ENCODE measurements around the gene CEP128.

The CEP128 gene

DNA sequence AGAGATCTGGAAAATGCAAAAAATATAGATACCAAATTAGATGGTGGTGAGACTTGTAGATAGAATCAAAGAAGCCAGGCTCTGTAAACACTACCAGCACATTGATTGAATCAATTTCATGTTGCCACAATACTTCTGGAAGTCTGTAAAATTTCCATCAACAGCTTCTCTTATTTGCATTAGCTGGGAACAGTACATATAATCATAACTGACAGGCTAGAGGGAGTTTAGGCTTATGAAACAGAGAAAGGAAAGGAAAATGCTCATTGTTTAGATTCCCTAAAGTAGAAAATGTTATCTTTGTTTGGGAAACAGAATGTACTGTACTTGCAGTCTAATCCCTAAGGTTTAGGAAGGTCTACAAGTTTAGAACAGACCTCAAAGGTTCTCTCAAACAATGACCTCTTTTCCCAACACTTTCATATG, 335.2 kb downstream of the CEP128 start:
- no peak for FAIRE-seq

GRCh38 chr14:80605536-80605935, 336.0 kb downstream of the CEP128 start:
- FAIRE-seq = no peak

- FAIRE-seq = no peak
Observed at GRCh38 chr14:80602946-80603345, 338.6 kb downstream of the CEP128 start.

DNA sequence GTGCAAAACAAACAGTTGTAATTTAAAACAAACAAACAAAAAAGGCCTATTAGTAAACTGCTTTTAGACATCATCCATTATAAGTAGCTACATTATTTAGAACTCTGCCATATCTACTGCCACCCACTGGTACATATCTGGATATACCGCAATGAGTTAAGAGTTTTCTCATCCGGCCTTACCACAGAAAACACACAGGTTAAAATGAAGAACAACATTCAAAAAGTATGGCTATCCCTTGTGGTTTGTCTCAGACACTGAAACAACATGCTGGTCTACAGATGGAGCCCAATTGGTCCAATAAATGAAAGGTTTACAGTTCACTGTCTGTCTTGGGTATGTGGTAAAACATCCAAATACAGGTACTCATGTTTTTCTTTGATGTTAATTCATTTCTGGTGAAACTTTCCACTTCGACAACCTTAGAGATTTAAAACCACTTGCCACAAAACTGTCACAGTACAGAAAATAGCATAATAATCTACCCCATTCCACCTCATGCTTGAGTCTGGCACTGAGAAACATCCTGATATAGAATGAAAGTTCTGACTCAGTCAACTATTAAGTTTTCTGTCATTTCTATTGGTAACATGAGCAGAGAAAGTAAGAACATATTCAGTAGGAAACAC, 354.3 kb downstream of the CEP128 start:
- FAIRE-seq = no peak

GRCh38 chr14:80586131-80586530, 355.4 kb downstream of the CEP128 start:
- no peak for FAIRE-seq

DNA sequence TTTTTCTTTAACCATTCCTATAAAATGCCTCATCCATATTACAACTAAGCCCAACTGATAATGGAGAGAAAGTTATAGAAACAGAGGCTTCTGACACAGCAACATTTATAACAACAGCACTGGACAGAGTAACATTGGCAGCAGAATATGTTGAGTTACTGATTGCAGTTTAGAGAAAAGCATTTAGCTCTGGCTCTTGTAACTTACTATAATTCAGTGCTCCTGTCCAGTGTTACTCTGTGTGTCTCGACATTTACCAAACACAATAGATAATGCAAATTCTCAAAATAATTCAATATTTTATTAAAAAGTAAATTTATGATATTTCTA, 356.1 kb downstream of the CEP128 start:
- no peak for FAIRE-seq

GRCh38 chr14:80584744-80585505, 356.6 kb downstream of the CEP128 start:
- no peak for FAIRE-seq

GRCh38 chr14:80577599-80577998, 363.9 kb downstream of the CEP128 start:
- no peak for FAIRE-seq

DNA sequence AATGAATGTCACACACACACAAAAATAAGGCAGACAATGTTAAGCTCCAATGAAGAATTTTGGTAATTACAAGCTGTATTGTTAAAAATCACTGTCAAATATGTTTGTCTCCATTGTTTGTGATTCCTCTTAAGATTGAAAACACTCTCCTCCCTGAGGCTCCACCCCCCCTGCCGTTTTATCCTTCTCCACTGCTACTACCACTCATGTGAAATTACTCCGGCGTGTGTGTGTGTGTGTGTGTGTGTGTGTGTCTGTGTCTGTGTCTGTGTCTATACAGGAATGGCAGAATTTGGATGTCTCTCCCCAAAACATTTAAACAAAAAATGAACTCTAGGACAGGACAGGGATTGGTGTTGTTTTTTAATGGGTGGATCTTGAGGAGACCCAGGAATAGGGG, 365.1 kb downstream of the CEP128 start:
- FAIRE-seq = no peak

DNA sequence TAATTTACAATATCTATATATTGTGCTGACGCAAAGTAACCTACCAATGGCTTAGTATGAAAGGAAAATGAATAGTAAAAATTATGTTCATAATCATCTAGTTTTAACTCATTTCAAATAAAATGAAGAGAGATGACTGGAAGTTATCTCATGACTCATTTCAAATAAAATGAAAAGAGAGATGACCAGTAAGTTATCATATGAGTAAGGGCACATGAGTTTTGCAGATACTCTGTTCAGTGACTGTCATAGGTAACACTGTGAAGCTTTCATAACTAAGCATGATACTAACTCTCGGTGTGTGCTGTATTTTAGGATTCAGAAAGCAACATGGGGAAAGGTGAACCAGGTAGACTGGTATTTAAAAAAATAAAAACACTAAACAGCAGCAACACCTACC, 365.8 kb downstream of the CEP128 start:
- no peak for FAIRE-seq

DNA sequence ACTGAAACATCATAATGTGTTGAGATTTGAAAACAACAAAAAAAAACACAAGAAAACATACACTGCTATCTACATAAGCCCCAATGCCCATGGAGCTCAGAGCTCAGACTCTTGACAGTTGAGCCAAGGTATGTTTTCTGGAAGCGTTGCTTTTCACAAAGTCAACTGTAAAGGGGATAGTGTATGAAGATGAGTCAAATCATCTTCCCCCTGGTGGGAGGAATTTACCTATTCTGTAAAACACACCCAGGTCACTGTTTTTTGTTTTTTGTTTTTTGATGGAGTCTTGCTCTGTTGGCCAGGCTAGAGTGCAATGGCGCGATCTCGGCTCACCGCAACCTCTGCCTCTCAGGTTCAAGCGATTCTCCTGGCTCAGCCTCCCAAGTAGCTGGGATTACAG, 368.9 kb downstream of the CEP128 start:
- FAIRE-seq = no peak

GRCh38 chr14:80570930-80571298, 370.6 kb downstream of the CEP128 start:
- no peak for FAIRE-seq

GRCh38 chr14:80567905-80568536, 373.5 kb downstream of the CEP128 start:
- no peak for FAIRE-seq

GRCh38 chr14:80565001-80565400, 376.5 kb downstream of the CEP128 start:
- no peak for FAIRE-seq

DNA sequence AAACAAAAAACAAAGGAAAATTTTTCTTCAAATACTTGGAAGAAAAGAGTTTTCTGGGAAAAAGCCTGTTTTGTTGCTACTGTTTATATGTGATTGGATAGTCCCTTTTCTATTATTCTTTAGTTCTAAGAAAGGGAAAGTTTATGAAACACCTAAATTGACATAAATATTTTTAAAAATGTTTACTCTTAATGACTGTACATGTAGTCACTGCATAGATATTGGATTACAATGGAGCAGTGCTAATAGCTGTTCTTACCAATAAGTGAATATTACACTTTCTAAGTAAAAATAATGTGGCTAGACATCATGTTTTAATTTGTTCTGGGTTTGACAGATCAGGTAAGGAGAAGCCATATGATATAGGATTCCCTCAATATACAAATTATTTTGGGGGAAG, 377.5 kb downstream of the CEP128 start:
- no peak for FAIRE-seq

DNA sequence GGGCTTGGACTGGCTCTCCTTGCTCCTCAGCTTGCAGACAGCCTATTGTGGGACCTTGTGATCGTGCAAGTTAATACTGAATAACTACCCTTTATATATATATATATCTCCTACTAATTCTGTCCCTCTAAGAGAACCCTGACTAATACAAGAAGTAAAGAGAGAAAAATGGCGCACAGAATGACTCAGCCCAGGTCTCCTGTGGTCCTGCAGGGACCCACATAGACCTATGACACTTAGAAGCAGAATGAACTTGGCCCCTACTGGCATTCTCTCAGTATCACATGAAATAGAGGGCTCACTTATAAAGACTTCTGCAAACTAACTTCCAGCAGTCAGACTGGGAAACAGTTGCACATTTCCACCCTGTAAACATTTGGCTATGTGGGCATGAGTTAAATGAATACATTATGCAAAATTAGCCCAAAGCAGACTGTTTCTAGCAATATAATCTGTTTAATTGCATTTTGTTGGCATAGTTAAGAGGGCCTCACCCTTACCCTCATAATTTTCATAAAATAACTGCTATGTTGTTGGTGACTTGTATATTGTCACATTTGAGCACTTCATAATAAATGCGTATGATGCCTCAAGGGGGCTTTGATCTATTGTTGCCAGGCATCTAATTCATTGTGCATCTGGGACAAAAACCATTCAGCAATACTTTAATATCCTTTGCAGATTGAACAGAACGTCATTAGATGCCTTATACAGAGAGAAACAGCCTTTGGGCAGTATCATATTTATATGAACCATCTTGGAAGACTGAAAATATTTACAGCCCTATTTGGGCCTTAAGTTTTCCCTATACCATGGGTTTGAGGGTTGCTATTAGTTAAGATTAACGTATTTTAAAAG, 380.5 kb downstream of the CEP128 start:
- FAIRE-seq = no peak

- no peak for FAIRE-seq
Observed at GRCh38 chr14:80554139-80554538, 387.4 kb downstream of the CEP128 start.

GRCh38 chr14:80549141-80549540, 392.4 kb downstream of the CEP128 start:
- no peak for FAIRE-seq

GRCh38 chr14:80545935-80546854, 395.3 kb downstream of the CEP128 start:
- no peak for FAIRE-seq

DNA sequence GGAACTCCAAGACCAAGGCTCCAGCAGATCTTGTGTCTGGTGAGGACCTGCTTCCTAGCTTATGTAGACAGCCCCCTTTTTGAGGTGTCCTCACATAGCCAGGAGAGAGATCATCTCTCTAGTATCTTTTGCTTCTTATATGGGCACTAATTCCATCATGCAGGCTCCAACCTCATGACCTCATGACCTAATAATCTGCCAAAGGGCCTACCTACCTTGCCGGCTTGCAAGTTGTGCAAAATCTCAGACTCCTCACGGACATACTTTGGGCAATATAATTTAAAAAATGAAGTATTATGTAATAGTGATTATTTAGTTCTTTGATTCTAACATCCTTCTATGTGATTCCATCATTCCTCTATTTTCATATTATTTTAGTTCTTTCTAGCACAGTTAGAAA, 397.2 kb downstream of the CEP128 start:
- FAIRE-seq = no peak

- no peak for FAIRE-seq
Observed at GRCh38 chr14:80543211-80543610, 398.3 kb downstream of the CEP128 start.
